GM18520 (cell line): ENCODE results near the gene CDK14.
"Not testable (repeated sequence)": the region's sequence is repeated elsewhere in the genome, so short reads cannot be mapped to it uniquely, and the experiment has no call there.

Experiments used
- ATAC-seq: cut with Tn5 transposase; IDR thresholded peaks from one replicate; pipeline ENCODE4 v1.9.1; 2021; ENCODE audit not compliant: unreplicated experiment

CDK14 gene

DNA sequence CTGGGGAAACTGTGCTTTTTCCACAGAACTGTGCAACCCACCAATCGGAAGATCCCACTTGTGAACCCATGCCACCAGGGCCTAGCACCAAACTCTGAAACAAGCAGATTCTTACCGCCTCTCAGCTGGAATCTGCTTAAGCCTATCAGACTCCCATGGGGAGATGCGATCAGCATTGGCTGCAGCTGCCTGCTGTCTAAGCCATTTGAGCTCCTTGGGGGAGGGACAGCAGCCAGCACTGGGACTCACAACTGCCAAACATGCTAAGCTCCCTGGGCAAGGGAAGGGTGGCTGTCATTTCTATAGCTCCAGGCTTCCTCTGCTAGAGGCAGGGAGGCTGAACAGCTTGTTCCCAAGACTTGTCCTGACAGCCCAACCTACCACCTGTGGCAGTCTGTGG is 283.8 kb downstream of the CDK14 start:
- no peak for ATAC-seq

DNA sequence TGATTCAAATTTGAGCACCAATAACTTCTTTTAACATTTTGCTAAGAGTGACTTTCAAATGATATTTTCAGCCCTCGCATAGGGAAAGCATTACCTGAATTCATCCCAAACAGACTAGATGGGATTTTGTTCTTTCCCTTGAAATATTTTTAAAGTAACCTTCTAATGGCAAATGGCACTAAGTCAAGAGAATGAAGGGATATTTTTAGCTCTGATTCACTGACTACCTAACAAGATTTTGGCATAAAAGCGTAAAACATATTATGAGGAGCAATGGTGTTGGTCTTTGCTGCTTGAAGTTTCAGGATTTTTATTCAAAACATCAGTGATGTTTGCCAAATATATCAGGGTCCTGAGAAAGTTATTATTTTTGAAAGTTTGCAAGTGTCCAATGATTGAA is 290.3 kb downstream of the CDK14 start:
- no peak for ATAC-seq

GRCh38 chr7:90889210-90889609 is 293.1 kb downstream of the CDK14 start:
- no peak for ATAC-seq

- ATAC-seq = no peak
These were observed 293.5 kb downstream of the CDK14 start for GRCh38 chr7:90889644-90890043.

DNA sequence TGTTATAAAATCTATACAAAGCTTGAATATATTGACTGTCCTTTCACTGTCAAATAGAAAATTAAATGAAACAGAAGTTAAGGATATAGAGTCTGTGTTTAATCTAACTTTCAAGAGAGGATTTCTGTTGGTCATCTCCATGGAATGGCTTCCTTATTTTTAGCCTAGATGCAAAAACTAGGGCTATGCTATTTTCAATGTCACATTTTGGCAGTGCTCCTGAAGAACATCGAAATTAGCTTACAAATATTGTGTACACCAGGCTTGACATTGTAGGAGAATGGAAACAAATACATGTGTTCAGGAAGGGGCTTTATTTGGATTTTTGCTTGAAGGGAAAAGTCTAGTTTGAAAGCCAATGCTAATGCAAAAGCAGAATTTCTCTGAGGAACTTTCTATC is 295.4 kb downstream of the CDK14 start:
- no peak for ATAC-seq

- peak; percentile 81 for ATAC-seq
These were observed 296.1 kb downstream of the CDK14 start for GRCh38 chr7:90892213-90892612.

DNA sequence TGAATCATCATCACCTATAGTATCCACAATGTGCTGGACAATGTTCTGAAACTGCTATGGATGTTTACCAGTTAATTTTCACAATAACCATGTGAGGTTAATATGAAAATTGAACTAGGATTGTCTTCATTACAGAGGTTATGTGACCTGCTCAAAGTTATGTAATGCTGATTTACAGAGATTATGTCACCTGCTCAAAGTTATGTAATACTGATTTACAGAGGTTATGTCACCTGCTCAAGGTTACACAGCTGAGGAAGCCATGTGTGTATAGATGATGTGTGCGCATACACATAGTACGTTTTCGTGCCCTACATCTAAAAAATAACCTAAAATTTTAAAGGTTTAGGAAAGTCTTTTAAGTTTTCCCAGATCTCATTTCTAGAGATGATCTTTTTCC is 298.0 kb downstream of the CDK14 start:
- ATAC-seq = no peak

DNA sequence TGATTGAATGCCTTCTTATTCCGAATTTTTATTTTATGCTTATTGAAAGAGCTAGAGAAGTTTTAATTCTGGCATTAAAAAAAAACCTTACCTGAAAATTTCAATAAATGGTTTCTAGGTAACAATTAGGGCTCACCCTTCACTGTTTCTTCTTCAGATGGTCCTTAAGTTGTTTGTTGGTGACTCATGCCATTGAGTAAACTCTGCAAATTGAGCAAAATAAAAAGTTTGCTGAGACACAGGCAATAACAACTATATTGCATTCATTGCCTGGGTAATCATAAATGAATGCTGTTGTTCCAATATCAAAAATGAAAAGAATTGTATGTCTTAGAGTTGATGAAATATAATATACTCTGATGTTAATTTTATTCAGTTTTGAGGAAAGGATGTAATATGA is 300.3 kb downstream of the CDK14 start:
- ATAC-seq = no peak

DNA sequence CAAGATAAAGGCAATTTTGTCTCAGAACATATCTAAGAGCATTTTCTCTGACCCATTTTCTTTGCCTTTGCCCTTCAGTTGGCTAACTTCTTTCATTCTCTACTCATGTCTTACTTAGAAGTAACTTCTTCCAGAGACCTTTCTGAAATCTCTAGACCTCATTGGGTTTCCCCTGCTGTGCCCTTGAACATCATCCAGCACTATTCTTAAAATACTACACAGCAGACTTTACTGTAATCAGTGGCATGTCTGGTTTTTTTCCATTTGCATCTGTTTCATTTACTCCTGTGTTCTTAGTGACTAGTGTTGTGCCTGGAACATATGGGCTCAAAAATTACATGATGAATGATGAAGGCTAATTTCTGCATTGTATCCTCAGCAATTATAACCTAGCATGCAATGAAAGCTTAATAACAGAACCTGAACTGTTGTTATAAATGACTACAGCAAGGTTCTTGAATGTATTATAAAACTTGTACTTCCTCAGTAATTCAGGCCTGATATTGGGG is 301.9 kb downstream of the CDK14 start:
- no peak for ATAC-seq

DNA sequence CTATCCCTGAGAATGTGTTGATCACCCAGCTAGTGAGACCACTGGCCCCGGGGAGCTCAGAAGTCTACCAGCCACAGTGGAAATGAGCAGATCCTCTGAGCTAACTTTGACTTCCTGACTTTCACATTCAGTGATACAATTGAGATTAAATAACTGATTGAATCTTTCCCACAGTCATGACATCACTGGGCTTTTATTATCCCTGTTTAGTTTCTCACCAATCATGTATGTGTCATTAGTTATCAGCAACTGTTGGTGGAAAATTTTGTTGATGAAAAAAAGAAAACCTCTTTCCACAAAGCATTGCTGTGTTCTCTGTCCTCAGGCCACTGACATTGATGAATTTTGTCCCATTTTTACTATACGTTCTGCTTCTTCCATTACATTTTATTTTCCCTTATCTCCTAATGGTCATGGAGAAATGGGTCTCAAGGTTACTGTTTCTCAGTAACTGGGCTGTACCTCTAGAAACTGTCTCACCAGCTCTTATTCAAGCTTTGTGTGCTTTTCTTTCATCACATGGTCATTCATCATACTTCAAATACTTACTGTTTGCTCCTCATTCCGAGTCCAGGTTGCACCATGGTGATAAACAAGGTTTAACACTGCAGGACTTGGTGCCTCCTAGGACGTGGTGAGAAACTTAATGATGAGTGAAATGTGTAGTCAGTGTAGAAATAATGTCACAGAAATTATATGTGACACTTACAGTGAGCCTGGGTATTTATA is 304.7 kb downstream of the CDK14 start:
- no peak for ATAC-seq

DNA sequence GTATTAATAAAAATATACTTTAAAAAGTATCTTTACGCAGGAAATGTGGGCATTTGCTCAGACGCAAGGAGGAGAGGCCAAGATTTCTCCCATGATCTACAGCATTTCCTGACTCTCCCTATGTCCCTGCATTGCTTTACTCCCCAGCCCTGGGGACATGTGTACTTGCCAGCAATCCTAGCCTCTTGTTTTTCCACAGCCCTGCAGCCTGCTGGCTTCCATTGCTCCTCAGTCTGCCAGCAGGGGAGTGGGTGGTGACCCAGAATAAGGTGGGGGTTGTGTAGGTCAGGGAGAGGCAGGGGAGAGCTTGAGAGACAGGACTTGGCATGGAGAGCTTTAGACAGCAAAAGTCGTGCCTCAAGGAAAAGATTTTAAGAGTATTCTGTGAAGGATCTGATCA is 307.7 kb downstream of the CDK14 start:
- no peak for ATAC-seq

DNA sequence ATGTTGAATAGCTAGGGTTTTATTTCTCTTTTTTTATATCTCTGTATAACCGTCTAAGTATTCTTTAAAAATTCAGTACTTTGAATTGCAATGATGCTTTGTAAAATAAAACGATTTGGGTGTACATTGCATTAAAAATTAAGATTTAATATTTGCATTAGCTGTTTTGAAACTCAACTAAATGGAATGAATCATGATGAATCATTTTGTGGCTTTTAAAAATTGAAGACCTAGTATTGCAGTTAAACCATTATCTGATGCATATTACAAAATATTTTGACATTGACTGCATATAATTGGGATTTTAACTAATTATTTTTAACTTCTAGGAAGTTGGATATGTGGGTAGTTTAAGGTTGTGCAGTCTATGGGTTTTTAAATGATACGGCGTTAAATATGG is 314.0 kb downstream of the CDK14 start:
- no peak for ATAC-seq

GRCh38 chr7:90916319-90916718 is 320.2 kb downstream of the CDK14 start:
- ATAC-seq = no peak

- no peak for ATAC-seq
These were observed 321.4 kb downstream of the CDK14 start for GRCh38 chr7:90917539-90917938.

DNA sequence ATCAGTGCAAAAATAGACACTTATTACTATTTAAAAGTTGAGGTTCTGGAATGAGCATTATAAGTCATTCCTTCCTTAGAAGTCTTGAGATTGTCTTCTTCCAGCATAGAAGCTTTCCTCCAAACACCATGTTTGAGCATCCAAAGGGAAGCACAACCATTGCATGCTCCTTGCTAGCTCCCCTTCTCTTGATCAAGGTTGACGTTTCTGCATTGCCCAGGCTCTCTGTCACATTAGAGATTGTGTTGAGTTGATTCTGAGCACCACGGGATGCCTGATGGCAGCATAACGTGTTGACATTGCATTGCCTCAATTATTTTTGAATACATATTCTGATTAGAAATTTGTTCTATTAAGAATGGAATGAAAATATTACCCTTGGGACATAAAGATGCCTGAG is 322.2 kb downstream of the CDK14 start:
- ATAC-seq = no peak

DNA sequence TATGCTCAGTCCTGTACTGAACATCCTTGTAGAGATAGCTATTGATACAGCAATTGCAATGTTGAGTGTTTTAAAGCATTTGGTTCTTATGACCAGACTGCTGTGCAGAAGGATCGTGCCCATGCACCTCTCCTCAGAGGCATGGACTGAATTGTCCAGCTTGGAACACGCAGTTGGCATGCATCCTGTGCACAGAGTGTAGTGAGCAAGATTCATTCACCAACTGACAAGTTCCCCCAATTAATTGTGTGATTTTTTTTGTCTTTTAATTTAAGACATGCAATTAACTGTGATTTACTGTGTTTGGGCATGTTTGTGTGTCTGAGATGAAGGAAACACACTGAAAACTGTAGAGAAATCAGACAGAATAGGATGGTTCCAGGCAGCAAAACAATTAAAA is 323.7 kb downstream of the CDK14 start:
- no peak for ATAC-seq

DNA sequence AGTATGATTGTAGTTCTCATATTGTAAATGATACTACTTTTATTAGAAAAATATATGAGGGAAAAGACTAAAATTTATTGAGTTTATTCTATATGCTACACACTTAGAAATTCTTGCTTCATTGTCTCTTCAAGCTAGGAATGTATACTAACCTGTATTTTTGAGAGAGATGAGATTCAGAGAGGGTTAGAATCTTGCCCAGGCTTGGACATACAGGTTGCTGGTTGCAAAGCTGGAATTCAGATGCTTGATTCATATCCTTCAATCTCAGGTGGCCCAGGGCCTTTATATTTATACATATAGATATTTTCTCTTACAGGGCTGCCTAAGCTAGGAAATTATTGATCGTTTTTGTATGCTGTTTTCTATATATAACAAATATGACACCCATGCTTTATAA is 324.2 kb downstream of the CDK14 start:
- ATAC-seq = no peak

- ATAC-seq = no peak
These were observed 327.4 kb downstream of the CDK14 start for GRCh38 chr7:90923541-90923997.

DNA sequence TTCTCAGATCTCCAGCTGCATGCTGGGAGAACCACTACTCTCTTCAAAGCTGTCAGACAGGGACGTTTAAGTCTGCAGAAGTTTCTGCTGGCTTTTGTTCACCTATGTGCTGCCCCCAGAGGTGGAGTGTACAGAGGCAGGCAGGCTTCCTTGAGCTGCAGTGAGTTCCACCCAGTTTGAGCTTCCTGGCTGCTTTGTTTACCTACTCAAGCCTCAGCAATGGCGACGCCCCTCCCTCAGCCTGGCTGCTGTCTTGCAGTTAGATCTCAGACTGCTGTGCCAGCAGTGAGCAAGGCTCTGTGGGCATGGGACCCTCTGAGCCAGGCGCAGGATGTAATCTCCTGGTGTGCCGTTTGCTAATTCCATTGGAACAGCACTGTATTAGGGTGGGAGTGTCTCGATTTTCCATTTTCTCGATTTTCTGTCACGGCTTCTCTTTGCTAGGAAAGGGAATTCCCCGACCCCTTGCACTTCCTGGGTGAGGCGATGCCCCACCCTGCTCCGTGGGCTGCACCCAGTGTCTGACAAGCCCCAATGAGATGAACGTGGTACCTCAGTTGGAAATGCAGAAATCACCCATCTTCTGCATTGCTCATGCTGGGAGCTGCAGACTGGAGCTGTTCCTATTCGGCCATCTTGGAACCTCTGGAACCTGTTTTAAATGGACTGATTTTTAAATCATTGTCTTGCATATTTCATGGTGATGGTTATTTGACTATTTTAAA is 332.7 kb downstream of the CDK14 start:
- ATAC-seq = not testable (repeated sequence)

GRCh38 chr7:90931986-90932916 is 336.1 kb downstream of the CDK14 start:
- ATAC-seq = peak; percentile 93

DNA sequence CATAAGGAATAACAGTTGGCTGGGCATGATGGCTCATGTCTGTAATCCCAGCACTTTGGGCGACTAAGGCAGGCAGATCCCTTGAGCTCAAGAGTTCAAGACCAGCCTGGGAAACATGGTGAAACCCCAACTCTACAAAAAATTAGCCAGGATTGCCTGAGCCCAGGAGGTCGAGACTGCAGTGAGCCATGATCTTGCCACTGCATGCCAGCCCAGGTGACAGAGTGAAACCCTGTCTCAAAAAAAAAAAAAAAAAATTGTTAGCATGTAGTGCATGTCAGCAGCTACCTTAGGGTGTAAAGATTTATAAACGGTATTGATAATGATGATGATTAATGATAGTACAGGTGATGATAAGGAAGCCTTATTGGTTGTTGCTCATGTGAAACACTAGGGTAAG is 336.9 kb downstream of the CDK14 start:
- no peak for ATAC-seq
